ENCODE data around the gene RASD2. TPM values are rescaled to one million over a fixed set of nuclear protein-coding genes. Genes with fewer than 3 reads are reported as not detected.

The RASD2 gene
- total RNA-seq, 1 experiment from 2014 or later = 0.24 TPM

- DNase-seq (ENCODE audit: low read depth) = no peak
Observed at GRCh38 chr22:35541254-35541748, 670 bp downstream of the RASD2 start.

- DNase-seq (ENCODE audit: low read depth) = no peak
Observed at GRCh38 chr22:35542157-35542938, 1.7 kb downstream of the RASD2 start.

- DNase-seq (ENCODE audit: low read depth) = no peak
Observed at GRCh38 chr22:35542939-35543516, 2.4 kb downstream of the RASD2 start.

GRCh38 chr22:35543702-35544101 is 3.1 kb downstream of the RASD2 start:
- no peak for DNase-seq (ENCODE audit: low read depth)

GRCh38 chr22:35544189-35544588 is 3.6 kb downstream of the RASD2 start:
- no peak for DNase-seq (ENCODE audit: low read depth)

- no peak for DNase-seq (ENCODE audit: low read depth)
Observed at GRCh38 chr22:35544827-35545226, 4.2 kb downstream of the RASD2 start.

- no peak for DNase-seq (ENCODE audit: low read depth)
Observed at GRCh38 chr22:35546886-35547285, 6.3 kb downstream of the RASD2 start.

- DNase-seq (ENCODE audit: low read depth) = no peak
Observed at GRCh38 chr22:35547987-35548721, 7.5 kb downstream of the RASD2 start.

GRCh38 chr22:35548722-35549112 is 8.1 kb downstream of the RASD2 start:
- no peak for DNase-seq (ENCODE audit: low read depth)

- DNase-seq (ENCODE audit: low read depth) = no peak
Observed at GRCh38 chr22:35549328-35549727, 8.7 kb downstream of the RASD2 start.

GRCh38 chr22:35551549-35552177 is 11.0 kb downstream of the RASD2 start:
- DNase-seq (ENCODE audit: low read depth) = no peak

GRCh38 chr22:35552196-35552842 is 11.7 kb downstream of the RASD2 start:
- peak; percentile 66 for DNase-seq (ENCODE audit: low read depth)

GRCh38 chr22:35552846-35553245 is 12.2 kb downstream of the RASD2 start:
- no peak for DNase-seq (ENCODE audit: low read depth)

GRCh38 chr22:35553341-35553740 is 12.7 kb downstream of the RASD2 start:
- no peak for DNase-seq (ENCODE audit: low read depth)

GRCh38 chr22:35554297-35554845 is 13.7 kb downstream of the RASD2 start:
- DNase-seq (ENCODE audit: low read depth) = peak; percentile 43

- no peak for DNase-seq (ENCODE audit: low read depth)
Observed at GRCh38 chr22:35555483-35555890, 14.9 kb downstream of the RASD2 start.

GRCh38 chr22:35555946-35556547 is 15.4 kb downstream of the RASD2 start:
- DNase-seq (ENCODE audit: low read depth) = no peak

- no peak for DNase-seq (ENCODE audit: low read depth)
Observed at GRCh38 chr22:35556666-35557065, 16.0 kb downstream of the RASD2 start.

- DNase-seq (ENCODE audit: low read depth) = no peak
Observed at GRCh38 chr22:35558031-35558430, 17.4 kb downstream of the RASD2 start.

- DNase-seq (ENCODE audit: low read depth) = no peak
Observed at GRCh38 chr22:35558719-35559118, 18.1 kb downstream of the RASD2 start.
